Measurements from ENCODE around the gene PRDM2. TPM values are rescaled to one million over a fixed set of nuclear protein-coding genes. Genes with fewer than 3 reads are reported as not detected.

PRDM2 gene
- polyA plus RNA-seq, 1 of the 3 experiments (the other 2 are of a cell fraction) = 7.2 TPM

GRCh38 chr1:13842497-13842896 lies 142.5 kb downstream of the PRDM2 start:
- Histone ChIP-seq H3K4me2 (no peak overlapping the region), H3K79me2 (ENCODE audit: insufficient read depth) (no peaks in the 10 kb centered on the region), H4K20me1 (ENCODE audit: insufficient read depth) (no peaks in the 10 kb centered on the region), H3K27ac (ENCODE audit: low read depth in 2 of 2, low read length in 1 of 2) (no peak overlapping the region), H3K9me2 (no peaks in the 10 kb centered on the region), H3K9ac (no peak overlapping the region), H3K27me3 (ENCODE audit: insufficient read depth) (no peaks in the 10 kb centered on the region), H2AFZ (ENCODE audit: low read depth) (no peak overlapping the region), H3K4me3 (ENCODE audit: low read depth in 2 of 2, low read length in 1 of 2) (no peak overlapping the region), H3F3A (replicated peaks; ENCODE audit: insufficient read depth) (peaks cover 3% of the 10 kb centered on the region), H3K36me3 (replicated peaks in 1 of 2; ENCODE audit: control insufficient read depth in 1 of 2, insufficient read depth in 2 of 2, low read length in 1 of 2) (no peaks in the 10 kb centered on the region), H3K4me1 (ENCODE audit: control insufficient read depth in 1 of 2, insufficient read depth in 2 of 2, low read depth in 1 of 2, low read length in 1 of 2) (no peaks in the 10 kb centered on the region), H3K9me3 (no peaks in the 10 kb centered on the region)
- DNase-seq = no peak
- ChIA-PET POLR2A (no interaction called here), CTCF (interaction anchor here (1.2 kb wide), 1 partner anchor 16 kb away, joined by 4 read pairs; no protein-coding TSS in a partner anchor)
- WGBS (ENCODE audit: low lambda C conversion rate) = 4% methylated on average over 2 of the region's 2 CpGs
- TF ChIP-seq CTCF (IDR thresholded peaks at IDR 0.05) (no peak), MEF2A (IDR thresholded peaks at IDR 0.05; ENCODE audit: borderline replicate concordance, low read depth) (no peak), MAX (IDR thresholded peaks at IDR 0.05; ENCODE audit: low read depth) (no peak), USF2 (IDR thresholded peaks at IDR 0.05; ENCODE audit: borderline replicate concordance, low read depth, low read length) (no peak), TCF12 (IDR thresholded peaks at IDR 0.05) (no peak), FOXM1 (IDR thresholded peaks at IDR 0.05; ENCODE audit: low read depth) (no peak), PBX3 (IDR thresholded peaks at IDR 0.05) (no peak), JUND (IDR thresholded peaks at IDR 0.05) (no peak), FOXJ3 (CRISPR knock-in tag; IDR thresholded peaks at IDR 0.05) (no peak), POLR2AphosphoS5 (IDR thresholded peaks at IDR 0.05; ENCODE audit: low read depth, low read length) (no peak), TAF1 (IDR thresholded peaks at IDR 0.05; ENCODE audit: borderline replicate concordance, low read depth, low read length) (no peak), FOSL2 (IDR thresholded peaks at IDR 0.05; ENCODE audit: borderline replicate concordance, low read depth) (no peak), RFX5 (IDR thresholded peaks at IDR 0.05; ENCODE audit: low read length) (no peak), NFIC (IDR thresholded peaks at IDR 0.05; ENCODE audit: borderline replicate concordance) (no peak), GABPA (IDR thresholded peaks at IDR 0.05; ENCODE audit: low read depth) (no peak)
- TF ChIP-seq, protein P1, sequence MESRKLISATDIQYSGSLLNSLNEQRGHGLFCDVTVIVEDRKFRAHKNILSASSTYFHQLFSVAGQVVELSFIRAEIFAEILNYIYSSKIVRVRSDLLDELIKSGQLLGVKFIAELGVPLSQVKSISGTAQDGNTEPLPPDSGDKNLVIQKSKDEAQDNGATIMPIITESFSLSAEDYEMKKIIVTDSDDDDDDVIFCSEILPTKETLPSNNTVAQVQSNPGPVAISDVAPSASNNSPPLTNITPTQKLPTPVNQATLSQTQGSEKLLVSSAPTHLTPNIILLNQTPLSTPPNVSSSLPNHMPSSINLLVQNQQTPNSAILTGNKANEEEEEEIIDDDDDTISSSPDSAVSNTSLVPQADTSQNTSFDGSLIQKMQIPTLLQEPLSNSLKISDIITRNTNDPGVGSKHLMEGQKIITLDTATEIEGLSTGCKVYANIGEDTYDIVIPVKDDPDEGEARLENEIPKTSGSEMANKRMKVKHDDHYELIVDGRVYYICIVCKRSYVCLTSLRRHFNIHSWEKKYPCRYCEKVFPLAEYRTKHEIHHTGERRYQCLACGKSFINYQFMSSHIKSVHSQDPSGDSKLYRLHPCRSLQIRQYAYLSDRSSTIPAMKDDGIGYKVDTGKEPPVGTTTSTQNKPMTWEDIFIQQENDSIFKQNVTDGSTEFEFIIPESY (IDR thresholded peaks at IDR 0.05; ENCODE audit: borderline replicate concordance, low read depth) = no peak
